ENCODE measurements around the gene SCN4B. TPM values are rescaled to one million over a fixed set of nuclear protein-coding genes. Genes with fewer than 3 reads are reported as not detected.

Gene SCN4B
- total RNA-seq, 1 experiment from 2014 or later, result 0.33 TPM

- intact Hi-C loops (cut with micrococcal nuclease; ENCODE audit: unreplicated experiment) (loop anchor here (5.0 kb wide), 1 partner anchor 214 kb away; the partner anchor contains the start of gene UBE4A), in situ Hi-C loops (cut with HindIII; ENCODE audit: low pct_unique_long_range_greater_than_20kb, low sequenced_read_pairs) (no loop called here)
- ATAC-seq (no peak), DNase-seq (ENCODE audit: low read depth, low spot score) (no peak)
- Histone ChIP-seq H3K9me3 (ENCODE audit: control insufficient read depth, insufficient read depth, low read depth, low read length) (no peaks in the 10 kb centered on the region), H3K4me1 (ENCODE audit: control insufficient read depth, insufficient read depth, low read length) (no peaks in the 10 kb centered on the region), H3K27ac (ENCODE audit: low read length) (no peak overlapping the region), H3K4me3 (ENCODE audit: low read depth in 2 of 2, low read length in 2 of 2) (no peak overlapping the region), H3K36me3 (ENCODE audit: control insufficient read depth, insufficient read depth, low read length) (no peaks in the 10 kb centered on the region), H3K27me3 (ENCODE audit: control insufficient read depth, insufficient read depth, low read length) (peaks cover 37% of the 10 kb centered on the region)
- no TSS peak for BruUV-seq (replicated peaks)
- TF ChIP-seq CTCF (IDR thresholded peaks at IDR 0.05) (no peak), SIN3A (IDR thresholded peaks at IDR 0.05; ENCODE audit: borderline replicate concordance, insufficient read depth, low read depth, low read length) (no peak), TCF7L2 (IDR thresholded peaks at IDR 0.05; ENCODE audit: low read depth, low read length) (no peak), POLR2AphosphoS5 (IDR thresholded peaks at IDR 0.05; ENCODE audit: low read depth, low read length) (no peak), REST (IDR thresholded peaks at IDR 0.05; ENCODE audit: insufficient read depth in 1 of 2, low read depth in 2 of 2, low read length in 1 of 2) (no peak)
- ChIA-PET CTCF (interaction anchor here (2.2 kb wide), 1 partner anchor 29 kb away, joined by 8 read pairs; no protein-coding TSS in a partner anchor), POLR2A (no interaction called here)
These were observed 9.8 kb downstream of the SCN4B start for GRCh38 chr11:118142809-118143208.

GRCh38 chr11:118142081-118142480 lies 10.5 kb downstream of the SCN4B start:
- Histone ChIP-seq H3K4me3 (ENCODE audit: low read depth in 2 of 2, low read length in 2 of 2) (no peak overlapping the region), H3K27me3 (ENCODE audit: control insufficient read depth, insufficient read depth, low read length) (peaks cover 37% of the 10 kb centered on the region), H3K36me3 (ENCODE audit: control insufficient read depth, insufficient read depth, low read length) (no peaks in the 10 kb centered on the region), H3K9me3 (ENCODE audit: control insufficient read depth, insufficient read depth, low read depth, low read length) (no peaks in the 10 kb centered on the region), H3K27ac (ENCODE audit: low read length) (no peak overlapping the region), H3K4me1 (ENCODE audit: control insufficient read depth, insufficient read depth, low read length) (no peaks in the 10 kb centered on the region)
- in situ Hi-C loops (cut with HindIII; ENCODE audit: low pct_unique_long_range_greater_than_20kb, low sequenced_read_pairs), result no loop called here
- no peak for DNase-seq (ENCODE audit: low read depth, low spot score)
- intact Hi-C loops (cut with micrococcal nuclease; ENCODE audit: unreplicated experiment), result loop anchor here (5.0 kb wide), 1 partner anchor 215 kb away; the partner anchor contains the start of gene UBE4A
- ATAC-seq, result no peak
- TF ChIP-seq POLR2AphosphoS5 (IDR thresholded peaks at IDR 0.05; ENCODE audit: low read depth, low read length) (no peak), SIN3A (IDR thresholded peaks at IDR 0.05; ENCODE audit: borderline replicate concordance, insufficient read depth, low read depth, low read length) (no peak), REST (IDR thresholded peaks at IDR 0.05; ENCODE audit: insufficient read depth in 1 of 2, low read depth in 2 of 2, low read length in 1 of 2) (no peak), TCF7L2 (IDR thresholded peaks at IDR 0.05; ENCODE audit: low read depth, low read length) (no peak), CTCF (IDR thresholded peaks at IDR 0.05) (no peak)
- BruUV-seq (replicated peaks), result no TSS peak
- POLR2A ChIA-PET, result no interaction called here
- CTCF ChIA-PET, result no interaction called here
